Nephron (organoid): ENCODE results near the gene NLRP13.

Source experiments
- H3K27ac Mint-ChIP-seq, 3 experiments: 2 replicates each; pipeline ENCODE4 v1.8.0; 2020; ENCODE audit warnings: mixed read lengths in 3 of 3, mild to moderate bottlenecking in 2 of 3, moderate library complexity in 1 of 3
- H3K27me3 Mint-ChIP-seq: 2 replicates; pipeline ENCODE4 v1.8.0; 2021; ENCODE audit warnings: low read depth, mild to moderate bottlenecking, moderate library complexity, mixed read lengths
- H3K36me3 Mint-ChIP-seq: 2 replicates; pipeline ENCODE4 v1.8.0; 2020; ENCODE audit warnings: low read depth, mixed read lengths
- H3K4me1 Mint-ChIP-seq: 2 replicates; pipeline ENCODE4 v1.8.0; 2020; ENCODE audit warnings: mixed read lengths
- H3K4me3 Mint-ChIP-seq, 3 experiments: 2 replicates each; pipeline ENCODE4 v1.8.0; 2020; ENCODE audit warnings: mild to moderate bottlenecking in 3 of 3, mixed read lengths in 3 of 3, moderate library complexity in 2 of 3
- H3K9me3 Mint-ChIP-seq: 2 replicates; pipeline ENCODE4 v1.8.0; 2020; ENCODE audit warnings: mixed read lengths
- TF ChIP-seq, protein P1 (sequence below), 3 experiments: fragments of 200-600 bp; sonication (generic); IDR thresholded peaks; one replicate each; pipeline ENCODE4 v1.5.0; 2021; ENCODE audit warnings: antibody characterized with exemption in 3 of 3; ENCODE audit not compliant: unreplicated experiment in 3 of 3

NLRP13 gene

GRCh38 chr19:55912916-55913315, 19.2 kb downstream of the NLRP13 start:
- TF ChIP-seq, protein P1, sequence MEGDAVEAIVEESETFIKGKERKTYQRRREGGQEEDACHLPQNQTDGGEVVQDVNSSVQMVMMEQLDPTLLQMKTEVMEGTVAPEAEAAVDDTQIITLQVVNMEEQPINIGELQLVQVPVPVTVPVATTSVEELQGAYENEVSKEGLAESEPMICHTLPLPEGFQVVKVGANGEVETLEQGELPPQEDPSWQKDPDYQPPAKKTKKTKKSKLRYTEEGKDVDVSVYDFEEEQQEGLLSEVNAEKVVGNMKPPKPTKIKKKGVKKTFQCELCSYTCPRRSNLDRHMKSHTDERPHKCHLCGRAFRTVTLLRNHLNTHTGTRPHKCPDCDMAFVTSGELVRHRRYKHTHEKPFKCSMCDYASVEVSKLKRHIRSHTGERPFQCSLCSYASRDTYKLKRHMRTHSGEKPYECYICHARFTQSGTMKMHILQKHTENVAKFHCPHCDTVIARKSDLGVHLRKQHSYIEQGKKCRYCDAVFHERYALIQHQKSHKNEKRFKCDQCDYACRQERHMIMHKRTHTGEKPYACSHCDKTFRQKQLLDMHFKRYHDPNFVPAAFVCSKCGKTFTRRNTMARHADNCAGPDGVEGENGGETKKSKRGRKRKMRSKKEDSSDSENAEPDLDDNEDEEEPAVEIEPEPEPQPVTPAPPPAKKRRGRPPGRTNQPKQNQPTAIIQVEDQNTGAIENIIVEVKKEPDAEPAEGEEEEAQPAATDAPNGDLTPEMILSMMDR (IDR thresholded peaks at IDR 0.05; ENCODE audit: unreplicated experiment in 3 of 3), result no peak
- Mint-ChIP-seq H3K27me3 (no peaks in the 10 kb centered on the region), H3K4me1 (no peaks in the 10 kb centered on the region), H3K9me3 (peaks cover 72% of the 10 kb centered on the region), H3K4me3 (no peak overlapping the region), H3K27ac (no peak overlapping the region), H3K36me3 (no peaks in the 10 kb centered on the region)

DNA sequence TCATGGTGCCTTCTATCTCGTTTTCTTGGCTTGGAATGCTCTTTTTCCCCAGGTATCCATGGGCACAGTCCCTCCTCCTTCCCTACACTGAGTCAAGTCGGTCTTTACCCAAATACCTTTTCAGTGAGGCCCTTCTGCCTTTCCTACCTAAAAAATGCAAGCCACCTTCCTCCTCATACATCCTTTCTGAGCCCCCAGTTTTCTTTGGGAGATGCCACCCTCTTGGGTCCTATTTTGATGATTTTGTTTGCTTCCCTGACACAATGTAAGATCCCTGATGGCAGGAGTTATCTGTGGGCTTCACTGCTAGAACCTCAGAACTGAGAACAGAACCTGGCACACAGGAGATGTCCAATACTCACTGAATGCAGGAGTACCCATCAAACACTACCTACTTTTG, 22.3 kb downstream of the NLRP13 start:
- H3K27me3 Mint-ChIP-seq, result no peaks in the 10 kb centered on the region
- no peaks in the 10 kb centered on the region for H3K36me3 Mint-ChIP-seq
- TF ChIP-seq, protein P1 (IDR thresholded peaks at IDR 0.05; ENCODE audit: unreplicated experiment in 3 of 3), result no peak
- no peak overlapping the region for H3K4me3 Mint-ChIP-seq
- peaks cover 70% of the 10 kb centered on the region for H3K9me3 Mint-ChIP-seq
- H3K4me1 Mint-ChIP-seq, result no peaks in the 10 kb centered on the region
- no peak overlapping the region for H3K27ac Mint-ChIP-seq

- Mint-ChIP-seq H3K27me3 (no peaks in the 10 kb centered on the region), H3K9me3 (peaks cover 67% of the 10 kb centered on the region), H3K36me3 (no peaks in the 10 kb centered on the region), H3K4me3 (no peak overlapping the region), H3K27ac (no peak overlapping the region), H3K4me1 (no peaks in the 10 kb centered on the region)
- TF ChIP-seq, protein P1 (IDR thresholded peaks at IDR 0.05; ENCODE audit: unreplicated experiment in 3 of 3), result no peak
Measured at GRCh38 chr19:55907746-55908145, 24.4 kb downstream of the NLRP13 start.

- Mint-ChIP-seq H3K4me1 (no peaks in the 10 kb centered on the region), H3K36me3 (no peaks in the 10 kb centered on the region), H3K27ac (no peak overlapping the region), H3K4me3 (no peak overlapping the region), H3K9me3 (peaks cover 62% of the 10 kb centered on the region), H3K27me3 (no peaks in the 10 kb centered on the region)
- TF ChIP-seq, protein P1 (IDR thresholded peaks at IDR 0.05; ENCODE audit: unreplicated experiment in 3 of 3), result no peak
Measured at GRCh38 chr19:55907286-55907685, 24.9 kb downstream of the NLRP13 start.

DNA sequence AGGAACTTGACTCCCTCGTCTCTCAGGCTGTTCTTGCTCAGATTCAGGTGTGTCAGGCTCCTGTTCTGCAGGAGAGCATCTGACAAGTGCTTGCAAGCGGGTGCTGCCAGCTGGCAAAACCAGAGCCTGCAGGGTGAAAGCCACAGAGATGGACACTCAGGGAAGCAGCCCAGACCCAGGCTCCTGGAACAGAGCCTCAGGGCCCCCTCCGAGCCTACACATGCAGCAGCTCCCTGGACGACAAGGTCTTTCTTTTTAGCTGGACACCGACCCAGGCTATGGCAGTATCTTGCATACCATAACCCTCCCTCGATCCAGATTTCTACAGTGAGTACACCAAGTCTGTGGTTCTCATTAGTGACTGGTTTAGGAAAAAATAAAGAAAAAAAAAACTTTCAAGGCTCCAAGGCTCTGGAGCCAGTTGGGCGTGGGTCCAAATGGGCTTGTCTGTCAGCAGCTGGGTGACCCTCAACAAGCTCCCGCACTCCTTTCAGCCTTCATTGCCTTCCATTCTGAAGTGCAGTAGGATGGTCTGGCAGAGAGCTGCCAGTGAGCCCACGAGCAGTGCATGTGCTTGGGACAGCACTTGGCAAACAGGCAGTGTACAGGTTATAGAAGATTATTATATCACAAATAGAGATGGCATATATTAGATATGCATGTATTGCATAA, 29.9 kb downstream of the NLRP13 start:
- no peaks in the 10 kb centered on the region for H3K4me1 Mint-ChIP-seq
- no peaks in the 10 kb centered on the region for H3K27me3 Mint-ChIP-seq
- no peak overlapping the region for H3K4me3 Mint-ChIP-seq
- H3K27ac Mint-ChIP-seq, result no peak overlapping the region
- peaks cover 45% of the 10 kb centered on the region for H3K9me3 Mint-ChIP-seq
- H3K36me3 Mint-ChIP-seq, result peaks cover 3% of the 10 kb centered on the region
- TF ChIP-seq, protein P1 (IDR thresholded peaks at IDR 0.05; ENCODE audit: unreplicated experiment in 3 of 3), result no peak
